Testis (tissue), 3 donors: ENCODE data around the gene TBL2. TPM values are rescaled to one million over a fixed set of nuclear protein-coding genes. Genes with fewer than 3 reads are reported as not detected.

ENCODE experiments used
- DNase-seq: peaks from one replicate; pipeline ENCODE4 v3.0.0-alpha.2; 2019
- H3K27ac ChIP-seq, 2 donors: fragments of 200-600 bp; sonication (generic); one replicate each; pipeline ENCODE4 v1.5.1; 2019
- H3K27me3 ChIP-seq: fragments of 200-600 bp; sonication (generic); one replicate; pipeline ENCODE4 v1.5.1; 2019
- H3K36me3 ChIP-seq: fragments of 200-600 bp; sonication (generic); one replicate; pipeline ENCODE4 v1.5.1; 2017; ENCODE audit warnings: low read depth; ENCODE audit errors: missing control alignments
- H3K4me1 ChIP-seq: fragments of 200-600 bp; sonication (generic); one replicate; pipeline ENCODE4 v1.5.1; 2019
- H3K4me3 ChIP-seq, 2 donors: fragments of 200-600 bp; sonication (generic); one replicate each; pipeline ENCODE4 v1.5.1; 2017 to 2019
- H3K9me3 ChIP-seq: fragments of 200-600 bp; sonication (generic); one replicate; pipeline ENCODE4 v1.5.1; 2017
- CTCF ChIP-seq, 3 experiments: fragments of 450-650 bp in 2 of 3; fragments of 200-600 bp in 1 of 3; sonication (generic) in 1 of 3; IDR thresholded peaks; one replicate each; pipeline ENCODE4 v1.5.1; 2016 to 2019; ENCODE audit warnings: antibody characterized with exemption in 3 of 3, mild to moderate bottlenecking in 2 of 3, moderate library complexity in 1 of 3
- POLR2A ChIP-seq: fragments of 450-650 bp; IDR thresholded peaks from one replicate; pipeline ENCODE4 v1.6.1; 2017; ENCODE audit warnings: antibody characterized with exemption, mild to moderate bottlenecking, moderate library complexity
- WGBS, 2 donors: methylation state at CpG; one replicate each; pipeline ENCODE4 v1.1.5; 2018; 5-methylcytosine and 5-hydroxymethylcytosine counted together
- intact Hi-C: fragments of 100-400 bp; cut with DNase I; formaldehyde crosslinking; loops from one replicate; pipeline ENCODE4 v1.15.1; 2023; ENCODE audit warnings: low total_unique reads
- polyA plus RNA-seq: library from polyadenylated mRNA; stranded (reverse); fragments of 350-450 nt; fragmentation: Illumina TruSeq; extraction: RNeasy Lipid Tissue Mini Kit (QIAGEN cat#74804); gene quantifications from one replicate; pipeline ENCODE4 v1.2.3, GENCODE V29; 2014; ENCODE audit warnings: low read depth, low replicate concordance; ENCODE audit not compliant: insufficient read depth
- total RNA-seq, 2 donors: library from RNA; depleted of rRNA; stranded (reverse); fragments of >200 nt; gene quantifications; one replicate each; pipeline ENCODE4 v1.2.3, GENCODE V29; 2016

TBL2 gene
- total and polyA plus RNA-seq, 3 donors from 2014 or later, result 211 to 579 (median 224) TPM

GRCh38 chr7:73573791-73574190 is 4.6 kb downstream of the TBL2 start:
- no peak for DNase-seq
- WGBS, 2 donors, result 99 to 100% methylated on average over 6 to 11 of the region's 11 CpGs
- Histone ChIP-seq H3K4me3 (no peak overlapping the region), H3K36me3 (no peaks in the 10 kb centered on the region), H3K9me3 (no peaks in the 10 kb centered on the region), H3K27me3 (no peaks in the 10 kb centered on the region), H3K4me1 (peaks cover 14% of the 10 kb centered on the region), H3K27ac (no peak overlapping the region)
- intact Hi-C loops, result no loop called here
- TF ChIP-seq POLR2A, result no peak
- TF ChIP-seq CTCF (IDR thresholded peaks at IDR 0.05), result no peak

GRCh38 chr7:73573276-73573675 is 5.1 kb downstream of the TBL2 start:
- Histone ChIP-seq H3K9me3 (no peaks in the 10 kb centered on the region), H3K4me1 (peaks cover 14% of the 10 kb centered on the region), H3K27ac (no peak overlapping the region), H3K4me3 (no peak overlapping the region), H3K36me3 (no peaks in the 10 kb centered on the region), H3K27me3 (no peaks in the 10 kb centered on the region)
- TF ChIP-seq POLR2A (no peak), CTCF (IDR thresholded peaks at IDR 0.05) (no peak)
- DNase-seq, result no peak
- intact Hi-C loops, result no loop called here
- WGBS, 2 donors, result 93% methylated on average over 9 of the region's 9 CpGs

- Histone ChIP-seq H3K36me3 (no peaks in the 10 kb centered on the region), H3K4me1 (peaks cover 14% of the 10 kb centered on the region), H3K4me3 (no peak overlapping the region), H3K9me3 (no peaks in the 10 kb centered on the region), H3K27me3 (no peaks in the 10 kb centered on the region), H3K27ac (no peak overlapping the region)
- TF ChIP-seq CTCF (IDR thresholded peaks at IDR 0.05) (no peak), POLR2A (no peak)
- DNase-seq, result no peak
- WGBS, 2 donors, result 57 to 70% methylated on average over 1 to 6 of the region's 6 CpGs
- intact Hi-C loops, result no loop called here
Observed at GRCh38 chr7:73572767-73573186, 5.6 kb downstream of the TBL2 start.

- no peak overlapping the region for H3K4me3 ChIP-seq
- DNase-seq, result no peak
- H3K4me1 ChIP-seq, result no peaks in the 10 kb centered on the region
- TF ChIP-seq CTCF (IDR thresholded peaks at IDR 0.05) (no peak), POLR2A (no peak)
- no peaks in the 10 kb centered on the region for H3K9me3 ChIP-seq
- H3K27me3 ChIP-seq, result no peaks in the 10 kb centered on the region
- no peak overlapping the region for H3K27ac ChIP-seq
- intact Hi-C loops, result no loop called here
- H3K36me3 ChIP-seq, result no peaks in the 10 kb centered on the region
- WGBS, 2 donors, result 92 to 93% methylated on average over 10 of the region's 10 CpGs
Observed at GRCh38 chr7:73570977-73571376, 7.4 kb downstream of the TBL2 start.

GRCh38 chr7:73570521-73570920 is 7.9 kb downstream of the TBL2 start:
- Histone ChIP-seq H3K27me3 (no peaks in the 10 kb centered on the region), H3K4me1 (peaks cover 3% of the 10 kb centered on the region), H3K4me3 (no peak overlapping the region), H3K36me3 (no peaks in the 10 kb centered on the region), H3K9me3 (no peaks in the 10 kb centered on the region), H3K27ac (no peak overlapping the region)
- no peak for DNase-seq
- 93% methylated on average over 20 to 21 of the region's 22 CpGs for WGBS, 2 donors
- intact Hi-C loops, result no loop called here
- TF ChIP-seq POLR2A, result no peak
- TF ChIP-seq CTCF (IDR thresholded peaks at IDR 0.05), result no peak
